ENCODE data around the gene GTPBP3. TPM values are rescaled to one million over a fixed set of nuclear protein-coding genes. Genes with fewer than 3 reads are reported as not detected.

GTPBP3 gene
- total RNA-seq, 2 experiments from 2014 or later: 36.8 to 45.7 TPM

GRCh38 chr19:17389288-17389687, 51.9 kb downstream of the GTPBP3 start:
- H3K27ac Mint-ChIP-seq: no peak overlapping the region
- peaks cover 13% of the 10 kb centered on the region for H3K4me1 Mint-ChIP-seq (ENCODE audit: low read depth)
- no peaks in the 10 kb centered on the region for H3K36me3 Mint-ChIP-seq (ENCODE audit: low read depth)
- CTCF ChIA-PET: interaction anchor here (0.6 to 2.7 kb wide), 13 partner anchors 10 to 617 kb away, joined by 3 to 14 read pairs (median 4); partner anchors contain the start of gene MRPL34
- no peaks in the 10 kb centered on the region for H3K27me3 Mint-ChIP-seq (ENCODE audit: low read depth)
- intact Hi-C loops (cut with micrococcal nuclease): loop anchor here (10.0 kb wide), 1 partner anchor 614 kb away; no protein-coding TSS in a partner anchor
- DNase-seq: no peak
- no peaks in the 10 kb centered on the region for H3K9me3 Mint-ChIP-seq
- no peak overlapping the region for H3K4me3 Mint-ChIP-seq

- Mint-ChIP-seq H3K27ac (no peak overlapping the region), H3K9me3 (no peaks in the 10 kb centered on the region), H3K36me3 (ENCODE audit: low read depth) (no peaks in the 10 kb centered on the region), H3K4me1 (ENCODE audit: low read depth) (peaks cover 17% of the 10 kb centered on the region), H3K27me3 (ENCODE audit: low read depth) (no peaks in the 10 kb centered on the region), H3K4me3 (peak overlapping the region; percentile 82)
- intact Hi-C loops (cut with micrococcal nuclease): loop anchor here (2.0 to 10.0 kb wide), 2 partner anchors 53 to 615 kb away; partner anchors contain the start of gene GTPBP3
- CTCF ChIA-PET: interaction anchor here (0.5 to 2.7 kb wide), 11 partner anchors 17 to 618 kb away, joined by 3 to 14 read pairs (median 4); no protein-coding TSS in a partner anchor
- DNase-seq: no peak
Observed at GRCh38 chr19:17389957-17390664, 52.8 kb downstream of the GTPBP3 start.

GRCh38 chr19:17390665-17391370, 53.5 kb downstream of the GTPBP3 start:
- Mint-ChIP-seq H3K4me3 (peak overlapping the region; percentile 82), H3K27ac (no peak overlapping the region), H3K27me3 (ENCODE audit: low read depth) (no peaks in the 10 kb centered on the region), H3K4me1 (ENCODE audit: low read depth) (peaks cover 20% of the 10 kb centered on the region), H3K9me3 (no peaks in the 10 kb centered on the region), H3K36me3 (ENCODE audit: low read depth) (no peaks in the 10 kb centered on the region)
- CTCF ChIA-PET: interaction anchor here (0.7 to 2.6 kb wide), 3 partner anchors 47 to 155 kb away, joined by 3 to 8 read pairs (median 3); no protein-coding TSS in a partner anchor
- intact Hi-C loops (cut with micrococcal nuclease): loop anchor here (1.0 to 2.0 kb wide), 4 partner anchors 14 to 99 kb away; partner anchors contain the start of genes BST2 and GTPBP3
- DNase-seq: peak; percentile 93

- H3K27ac Mint-ChIP-seq: no peak overlapping the region
- H3K27me3 Mint-ChIP-seq (ENCODE audit: low read depth): no peaks in the 10 kb centered on the region
- peaks cover 20% of the 10 kb centered on the region for H3K4me1 Mint-ChIP-seq (ENCODE audit: low read depth)
Observed at GRCh38 chr19:17391371-17392151, 54.2 kb downstream of the GTPBP3 start.

More at GRCh38 chr19:17391371-17392151, 54.2 kb downstream of the GTPBP3 start:
- no peaks in the 10 kb centered on the region for H3K36me3 Mint-ChIP-seq (ENCODE audit: low read depth)
- CTCF ChIA-PET: interaction anchor here (0.5 to 1.3 kb wide), 5 partner anchors 12 to 104 kb away, joined by 3 to 4 read pairs (median 3); no protein-coding TSS in a partner anchor
- H3K4me3 Mint-ChIP-seq: peak overlapping the region; percentile 82
- intact Hi-C loops (cut with micrococcal nuclease): loop anchor here (1.0 to 2.0 kb wide), 4 partner anchors 14 to 99 kb away; partner anchors contain the start of genes BST2 and GTPBP3
- no peak for DNase-seq
- H3K9me3 Mint-ChIP-seq: no peaks in the 10 kb centered on the region

Other genes starting within 250 kb of the GTPBP3 start
- 10 to 100 TPM; 24.7 to 25.3 TPM for gene USE1, start 122.2 kb upstream of the GTPBP3 start, total RNA-seq
- gene OCEL1, start 111.3 kb upstream of the GTPBP3 start, total RNA-seq: 1 to 10 TPM; 8.7 to 9.3 TPM
- 1 to 10 TPM; 5.3 to 6.0 TPM for gene NR2F6, start 91.6 kb upstream of the GTPBP3 start, total RNA-seq
- under 1 TPM in 1 of 2 experiments, not detected in 1; 0.20 TPM for gene USHBP1, start 72.8 kb upstream of the GTPBP3 start, total RNA-seq
- 100 to 1,000 TPM; 108 to 109 TPM for gene BABAM1, start 70.1 kb upstream of the GTPBP3 start, total RNA-seq
- 1 to 10 TPM; 8.6 to 8.8 TPM for gene ANKLE1, start 55.7 kb upstream of the GTPBP3 start, total RNA-seq
- 1 to 10 TPM; 4.1 to 4.4 TPM for gene ABHD8, start 34.1 kb upstream of the GTPBP3 start, total RNA-seq
- gene MRPL34, start 31.7 kb upstream of the GTPBP3 start, total RNA-seq: 10 to 100 TPM; 84.2 to 92.2 TPM
- gene DDA1, start 28.0 kb upstream of the GTPBP3 start, total RNA-seq: 10 to 100 TPM; 26.2 to 28.6 TPM
- 1 to 10 TPM; 3.4 to 3.8 TPM for gene ANO8, start 2.7 kb upstream of the GTPBP3 start, total RNA-seq
- not detected for gene PLVAP, start 39.8 kb downstream of the GTPBP3 start, total RNA-seq
- under 1 TPM; 0.83 to 0.89 TPM for gene CCDC194, start 56.6 kb downstream of the GTPBP3 start, total RNA-seq
- 100 to 1,000 TPM; 117 to 121 TPM for gene BST2, start 68.1 kb downstream of the GTPBP3 start, total RNA-seq
- gene MVB12A, start 82.5 kb downstream of the GTPBP3 start, total RNA-seq: 10 to 100 TPM; 29.3 to 32.1 TPM
- gene TMEM221, start 111.1 kb downstream of the GTPBP3 start, total RNA-seq: not detected
- not detected for gene NXNL1, start 123.4 kb downstream of the GTPBP3 start, total RNA-seq
- gene SLC27A1, start 133.0 kb downstream of the GTPBP3 start, total RNA-seq: 1 to 10 TPM; 1.2 to 1.7 TPM
- 10 to 100 TPM; 54.5 to 58.0 TPM for gene PGLS, start 174.1 kb downstream of the GTPBP3 start, total RNA-seq
- 10 to 100 TPM; 36.8 to 37.3 TPM for gene COLGALT1, start 218.1 kb downstream of the GTPBP3 start, total RNA-seq